GM18868 (cell line): ENCODE data around the gene ARMH3.

Source experiments
- ATAC-seq: cut with Tn5 transposase; IDR thresholded peaks from one replicate; pipeline ENCODE4 v1.9.1; 2021; ENCODE audit warnings: mild to moderate bottlenecking, moderate library complexity; ENCODE audit not compliant: unreplicated experiment

ARMH3 gene

GRCh38 chr10:101838416-101838970 is 217.5 kb downstream of the ARMH3 start:
- no peak for ATAC-seq

GRCh38 chr10:101837748-101838147 is 218.2 kb downstream of the ARMH3 start:
- ATAC-seq: no peak

GRCh38 chr10:101835362-101835761 is 220.6 kb downstream of the ARMH3 start:
- ATAC-seq: no peak

GRCh38 chr10:101834341-101834740 is 221.6 kb downstream of the ARMH3 start:
- no peak for ATAC-seq

GRCh38 chr10:101833466-101833865 is 222.5 kb downstream of the ARMH3 start:
- ATAC-seq: no peak

- no peak for ATAC-seq
Measured at GRCh38 chr10:101832325-101832771, 223.6 kb downstream of the ARMH3 start.

- no peak for ATAC-seq
Measured at GRCh38 chr10:101831169-101831811, 224.7 kb downstream of the ARMH3 start.

GRCh38 chr10:101830322-101831168 is 225.4 kb downstream of the ARMH3 start:
- peak; percentile 65 for ATAC-seq

- ATAC-seq: no peak
Measured at GRCh38 chr10:101829561-101830315, 226.2 kb downstream of the ARMH3 start.

- no peak for ATAC-seq
Measured at GRCh38 chr10:101828766-101829551, 227.0 kb downstream of the ARMH3 start.

GRCh38 chr10:101827919-101828600 is 227.9 kb downstream of the ARMH3 start:
- no peak for ATAC-seq

GRCh38 chr10:101826852-101827434 is 229.0 kb downstream of the ARMH3 start:
- no peak for ATAC-seq

- ATAC-seq: no peak
Measured at GRCh38 chr10:101824736-101825135, 231.2 kb downstream of the ARMH3 start.

- peak; percentile 18 for ATAC-seq
Measured at GRCh38 chr10:101818872-101819633, 236.9 kb downstream of the ARMH3 start.

GRCh38 chr10:101818119-101818871 is 237.7 kb downstream of the ARMH3 start, which contains the start of gene OGA:
Gene OGA, minus strand, starts transcription at chr10:101818444. Its CDS starts 422 bp downstream, at chr10:101818022.
- peak; percentile 89 for ATAC-seq

GRCh38 chr10:101817337-101818118 is 238.4 kb downstream of the ARMH3 start:
- no peak for ATAC-seq

GRCh38 chr10:101816913-101817336 is 239.0 kb downstream of the ARMH3 start:
- ATAC-seq: no peak
